ENCODE measurements around the gene RNF214. TPM values are rescaled to one million over a fixed set of nuclear protein-coding genes. Genes with fewer than 3 reads are reported as not detected.
"Not testable (repeated sequence)": the region's sequence is repeated elsewhere in the genome, so short reads cannot be mapped to it uniquely, and the experiment has no call there.

Gene RNF214
- total and polyA plus RNA-seq, 5 donors = 8.0 to 23.8 (median 21.6) TPM

- 1% methylated on average over 27 of the region's 27 CpGs for WGBS
- H3K27ac ChIP-seq (ENCODE audit: low read length) = peak overlapping the region; percentile 86
- no peaks in the 10 kb centered on the region for H3K27me3 ChIP-seq (ENCODE audit: control insufficient read depth, insufficient read depth)
- peak overlapping the region; percentile 100 for H3K4me3 ChIP-seq (ENCODE audit: low read length)
- H3K4me1 ChIP-seq (ENCODE audit: control insufficient read depth, insufficient read depth, low read length) = peaks cover 5% of the 10 kb centered on the region
- intact Hi-C loops (cut with DNase I) = no loop called here
- no peaks in the 10 kb centered on the region for H3K9me3 ChIP-seq (ENCODE audit: control insufficient read depth, low read length)
- peak in 2 of 3 donors; percentile 35 to 72 for DNase-seq
- peak; percentile 30 to 44 for ATAC-seq
Observed at GRCh38 chr11:117232911-117233409, 489 bp downstream of the RNF214 start.

- H3K4me3 ChIP-seq (ENCODE audit: low read length) = no peak overlapping the region
- intact Hi-C loops (cut with DNase I) = no loop called here
- H3K27me3 ChIP-seq (ENCODE audit: control insufficient read depth, insufficient read depth) = no peaks in the 10 kb centered on the region
- H3K27ac ChIP-seq (ENCODE audit: low read length) = no peak overlapping the region
- H3K9me3 ChIP-seq (ENCODE audit: control insufficient read depth, low read length) = no peaks in the 10 kb centered on the region
- ATAC-seq (no peak), DNase-seq (no peak)
- WGBS = 93% methylated on average over 5 of the region's 5 CpGs
- peaks cover 3% of the 10 kb centered on the region for H3K4me1 ChIP-seq (ENCODE audit: control insufficient read depth, insufficient read depth, low read length)
Observed at GRCh38 chr11:117238221-117238620, 5.8 kb downstream of the RNF214 start.

GRCh38 chr11:117239295-117239694 is 6.8 kb downstream of the RNF214 start:
- WGBS = 81% methylated on average over 6 of the region's 6 CpGs
- no peak for ATAC-seq

GRCh38 chr11:117248341-117248740 is 15.9 kb downstream of the RNF214 start:
- intact Hi-C loops (cut with DNase I) = no loop called here

More at GRCh38 chr11:117239295-117239694, 6.8 kb downstream of the RNF214 start:
- Histone ChIP-seq H3K9me3 (ENCODE audit: control insufficient read depth, low read length) (no peaks in the 10 kb centered on the region), H3K4me3 (ENCODE audit: low read length) (no peak overlapping the region), H3K4me1 (ENCODE audit: control insufficient read depth, insufficient read depth, low read length) (peaks cover under 1% of the 10 kb centered on the region), H3K27ac (ENCODE audit: low read length) (no peak overlapping the region), H3K27me3 (ENCODE audit: control insufficient read depth, insufficient read depth) (no peaks in the 10 kb centered on the region)
- DNase-seq = no peak
- intact Hi-C loops (cut with DNase I) = no loop called here

GRCh38 chr11:117249571-117249970 is 17.1 kb downstream of the RNF214 start:
- intact Hi-C loops (cut with DNase I) = no loop called here
- DNase-seq (no peak), ATAC-seq (no peak)
- Histone ChIP-seq H3K4me3 (ENCODE audit: low read length) (no peak overlapping the region), H3K4me1 (ENCODE audit: control insufficient read depth, insufficient read depth, low read length) (no peaks in the 10 kb centered on the region), H3K27me3 (ENCODE audit: control insufficient read depth, insufficient read depth) (no peaks in the 10 kb centered on the region), H3K9me3 (ENCODE audit: control insufficient read depth, low read length) (no peaks in the 10 kb centered on the region), H3K27ac (ENCODE audit: low read length) (no peak overlapping the region)
- WGBS = 88% methylated on average over 4 of the region's 4 CpGs

More at GRCh38 chr11:117248341-117248740, 15.9 kb downstream of the RNF214 start:
- Histone ChIP-seq H3K4me1 (ENCODE audit: control insufficient read depth, insufficient read depth, low read length) (no peaks in the 10 kb centered on the region), H3K27me3 (ENCODE audit: control insufficient read depth, insufficient read depth) (no peaks in the 10 kb centered on the region), H3K9me3 (ENCODE audit: control insufficient read depth, low read length) (no peaks in the 10 kb centered on the region), H3K27ac (ENCODE audit: low read length) (no peak overlapping the region), H3K4me3 (ENCODE audit: low read length) (no peak overlapping the region)
- no peak for DNase-seq
- ATAC-seq = no peak
- WGBS = 94% methylated on average over 4 of the region's 4 CpGs

GRCh38 chr11:117251506-117251905 is 19.0 kb downstream of the RNF214 start:
- WGBS = 93% methylated on average over 10 of the region's 10 CpGs
- ATAC-seq (no peak), DNase-seq (no peak)
- Histone ChIP-seq H3K27ac (ENCODE audit: low read length) (no peak overlapping the region), H3K4me1 (ENCODE audit: control insufficient read depth, insufficient read depth, low read length) (no peaks in the 10 kb centered on the region), H3K4me3 (ENCODE audit: low read length) (no peak overlapping the region), H3K9me3 (ENCODE audit: control insufficient read depth, low read length) (no peaks in the 10 kb centered on the region), H3K27me3 (ENCODE audit: control insufficient read depth, insufficient read depth) (no peaks in the 10 kb centered on the region)
- intact Hi-C loops (cut with DNase I) = no loop called here

GRCh38 chr11:117255966-117256365 is 23.5 kb downstream of the RNF214 start:
- DNase-seq (no peak), ATAC-seq (no peak)
- no peaks in the 10 kb centered on the region for H3K4me1 ChIP-seq (ENCODE audit: control insufficient read depth, insufficient read depth, low read length)
- H3K4me3 ChIP-seq (ENCODE audit: low read length) = no peak overlapping the region
- no peaks in the 10 kb centered on the region for H3K9me3 ChIP-seq (ENCODE audit: control insufficient read depth, low read length)
- intact Hi-C loops (cut with DNase I) = no loop called here
- H3K27ac ChIP-seq (ENCODE audit: low read length) = no peak overlapping the region
- no peaks in the 10 kb centered on the region for H3K27me3 ChIP-seq (ENCODE audit: control insufficient read depth, insufficient read depth)
- 88% methylated on average over 3 of the region's 3 CpGs for WGBS

- no peak overlapping the region for H3K27ac ChIP-seq (ENCODE audit: low read length)
- no peaks in the 10 kb centered on the region for H3K27me3 ChIP-seq (ENCODE audit: control insufficient read depth, insufficient read depth)
- no peaks in the 10 kb centered on the region for H3K9me3 ChIP-seq (ENCODE audit: control insufficient read depth, low read length)
- WGBS = 46% methylated on average over 2 of the region's 2 CpGs
- H3K4me1 ChIP-seq (ENCODE audit: control insufficient read depth, insufficient read depth, low read length) = no peaks in the 10 kb centered on the region
- intact Hi-C loops (cut with DNase I) = no loop called here
- H3K4me3 ChIP-seq (ENCODE audit: low read length) = no peak overlapping the region
- ATAC-seq = no peak
- DNase-seq = no peak
Observed at GRCh38 chr11:117256573-117256972, 24.1 kb downstream of the RNF214 start.

GRCh38 chr11:117258576-117258975 is 26.1 kb downstream of the RNF214 start:
- intact Hi-C loops (cut with DNase I) = no loop called here
- H3K27ac ChIP-seq (ENCODE audit: low read length) = no peak overlapping the region
- no peaks in the 10 kb centered on the region for H3K4me1 ChIP-seq (ENCODE audit: control insufficient read depth, insufficient read depth, low read length)
- 90% methylated on average over 2 of the region's 2 CpGs for WGBS
- DNase-seq (no peak), ATAC-seq (no peak)
- H3K4me3 ChIP-seq (ENCODE audit: low read length) = no peak overlapping the region
- no peaks in the 10 kb centered on the region for H3K9me3 ChIP-seq (ENCODE audit: control insufficient read depth, low read length)
- no peaks in the 10 kb centered on the region for H3K27me3 ChIP-seq (ENCODE audit: control insufficient read depth, insufficient read depth)

- no peak for ATAC-seq
- 63% methylated on average over 1 of the region's 1 CpG for WGBS
- no peaks in the 10 kb centered on the region for H3K4me1 ChIP-seq (ENCODE audit: control insufficient read depth, insufficient read depth, low read length)
Observed at GRCh38 chr11:117259417-117259816, 26.9 kb downstream of the RNF214 start.

GRCh38 chr11:117264624-117265323 is 32.3 kb downstream of the RNF214 start:
- WGBS = 98% methylated on average over 7 of the region's 7 CpGs
- DNase-seq; H3K27me3 ChIP-seq (ENCODE audit: control insufficient read depth, insufficient read depth); H3K27ac ChIP-seq (ENCODE audit: low read length); intact Hi-C loops (cut with DNase I); H3K9me3 ChIP-seq (ENCODE audit: control insufficient read depth, low read length); H3K4me1 ChIP-seq (ENCODE audit: control insufficient read depth, insufficient read depth, low read length); H3K4me3 ChIP-seq (ENCODE audit: low read length); ATAC-seq: not testable (repeated sequence)

More at GRCh38 chr11:117259417-117259816, 26.9 kb downstream of the RNF214 start:
- H3K27ac ChIP-seq (ENCODE audit: low read length) = no peak overlapping the region
- H3K4me3 ChIP-seq (ENCODE audit: low read length) = no peak overlapping the region
- DNase-seq = no peak
- H3K9me3 ChIP-seq (ENCODE audit: control insufficient read depth, low read length) = no peaks in the 10 kb centered on the region
- H3K27me3 ChIP-seq (ENCODE audit: control insufficient read depth, insufficient read depth) = no peaks in the 10 kb centered on the region
- intact Hi-C loops (cut with DNase I) = no loop called here
